HCT116 (cell line): ENCODE data around the gene BRD2. TPM values are rescaled to one million over a fixed set of nuclear protein-coding genes. Genes with fewer than 3 reads are reported as not detected.

Source experiments
- ATAC-seq: fragments of 200-7000 bp; cut with Tn5 transposase; 2 replicates; pipeline ENCODE4 v1.9.1; 2020; ENCODE audit warnings: mild to moderate bottlenecking, moderate library complexity
- BruUV-seq: library from RNA; stranded (reverse); fragments of 400-500 nt; replicated peaks from 2 replicates; lab custom pipeline; 2021; lab: Mats Ljungman, UMichigan
- CTCF ChIA-PET: fragments of 300-600 bp; sonication (Branson Sonifier 250); formaldehyde crosslinking; loops from one replicate; lab custom pipeline; 2021; ENCODE audit warnings: antibody characterized with exemption; lab: Charles Lee
- POLR2A ChIA-PET: fragments of 300-600, 350-600 bp; sonication (Branson Sonifier 250); formaldehyde crosslinking; loops from one replicate; lab custom pipeline; 2021; ENCODE audit warnings: antibody characterized with exemption; lab: Charles Lee
- RAD21 ChIA-PET, 2 experiments: fragments of 300-600 bp; sonication (Branson Sonifier 250); formaldehyde crosslinking; loops; one replicate each; lab custom pipeline; 2023; ENCODE audit warnings: low total read pairs in 2 of 2; ENCODE audit not compliant: uncharacterized antibody in 2 of 2, unreplicated experiment in 2 of 2, low non-redundant PET in 1 of 2; lab: Charles Lee
- DNase-seq: peaks from one replicate; pipeline ENCODE4 v3.0.0-alpha.2; 2010; ENCODE audit warnings: low read depth, low spot score
- H2AFZ ChIP-seq: fragments of 200-600 bp; shearing (Covaris generic), sonication (generic); 2 replicates; pipeline ENCODE4 v1.6.1; 2017; ENCODE audit warnings: low read depth, mixed run types, mixed read lengths, antibody characterized with exemption, low read length; ENCODE audit not compliant: poor library complexity, severe bottlenecking
- H3K27ac ChIP-seq: 2 replicates; pipeline ENCODE4 v1.5.1; 2012; ENCODE audit warnings: low read depth, low read length
- H3K27me3 ChIP-seq: fragments of 200-600 bp; sonication (generic); 2 replicates; pipeline ENCODE4 v1.6.1; 2016; ENCODE audit warnings: mixed run types, low read length, mixed read lengths; ENCODE audit not compliant: insufficient read depth
- H3K36me3 ChIP-seq, 2 experiments: fragments of 200-500 bp in 1 of 2; fragments of 200-600 bp in 1 of 2; sonication (Bioruptor generic) in 1 of 2; sonication (generic) in 1 of 2; 2 replicates each; pipeline versions ENCODE4 v1.5.1 to v1.6.1; 2014 to 2016; ENCODE audit warnings: low read length in 2 of 2, inconsistent platforms in 1 of 2, mixed read lengths in 1 of 2, mixed run types in 1 of 2; ENCODE audit not compliant: insufficient read depth in 2 of 2, control insufficient read depth in 1 of 2
- H3K4me1 ChIP-seq, 2 experiments: fragments of 200-600 bp in 1 of 2; sonication (generic) in 1 of 2; 2 replicates each; pipeline versions ENCODE4 v1.5.1 to v1.6.1; 2012 to 2017; ENCODE audit warnings: low read length in 2 of 2, inconsistent platforms in 1 of 2, mild to moderate bottlenecking in 1 of 2, mixed read lengths in 1 of 2, mixed run types in 1 of 2, moderate library complexity in 1 of 2; ENCODE audit not compliant: insufficient read depth in 2 of 2, control insufficient read depth in 1 of 2
- H3K4me2 ChIP-seq: fragments of 200-600 bp; sonication (generic); 2 replicates; pipeline ENCODE4 v1.6.1; 2017; ENCODE audit warnings: mixed run types, low read length, mixed read lengths
- H3K4me3 ChIP-seq, 2 experiments: fragments of 200-600 bp in 1 of 2; sonication (generic) in 1 of 2; replicated peaks in 1 of 2; 2 replicates each; pipeline ENCODE4 v1.5.1; 2011 to 2016; ENCODE audit warnings: low read length in 2 of 2, control low read depth in 1 of 2, low read depth in 1 of 2, mild to moderate bottlenecking in 1 of 2, mixed read lengths in 1 of 2, mixed run types in 1 of 2
- H3K79me2 ChIP-seq: fragments of 200-600 bp; sonication (generic); 2 replicates; pipeline ENCODE4 v1.6.1; 2017; ENCODE audit warnings: mild to moderate bottlenecking, mixed run types, low read length, moderate library complexity, mixed read lengths; ENCODE audit not compliant: insufficient read depth
- H3K9ac ChIP-seq: fragments of 200-600 bp; sonication (generic); 2 replicates; pipeline ENCODE4 v1.6.1; 2016; ENCODE audit warnings: low read length, mixed read lengths
- H3K9me2 ChIP-seq: fragments of 200-600 bp; sonication (generic), shearing (Covaris generic); 2 replicates; pipeline ENCODE4 v1.6.1; 2017; ENCODE audit warnings: mixed run types, mild to moderate bottlenecking, moderate library complexity; ENCODE audit not compliant: insufficient read depth
- H3K9me3 ChIP-seq, 2 experiments: fragments of 200-500 bp in 1 of 2; fragments of 200-600 bp in 1 of 2; sonication (Bioruptor generic) in 1 of 2; sonication (generic) in 1 of 2; 2 replicates each; pipeline ENCODE4 v1.6.1; 2014 to 2017; ENCODE audit warnings: low read length in 2 of 2, mixed read lengths in 2 of 2, inconsistent platforms in 1 of 2, low read depth in 1 of 2, mild to moderate bottlenecking in 1 of 2, mixed run types in 1 of 2, moderate library complexity in 1 of 2; ENCODE audit not compliant: control insufficient read depth in 1 of 2, insufficient read depth in 1 of 2
- H4K20me1 ChIP-seq: fragments of 200-600 bp; sonication (generic), shearing (Covaris generic); 2 replicates; pipeline ENCODE4 v1.6.1; 2017; ENCODE audit warnings: mixed run types, mild to moderate bottlenecking, moderate library complexity; ENCODE audit not compliant: insufficient read depth
- POLR2A ChIP-seq: IDR thresholded peaks from 2 replicates; pipeline ENCODE4 v1.7.0; 2011; ENCODE audit warnings: borderline replicate concordance; ENCODE audit not compliant: insufficient read depth, insufficient read length; ENCODE audit errors: extremely low read depth
- REST ChIP-seq: IDR thresholded peaks from 2 replicates; pipeline ENCODE4 v1.6.1; 2012; ENCODE audit warnings: low read depth
- SIN3A ChIP-seq: IDR thresholded peaks from 2 replicates; pipeline ENCODE4 v1.6.1; 2012; ENCODE audit warnings: low read depth
- SRF ChIP-seq: IDR thresholded peaks from 2 replicates; pipeline ENCODE4 v1.6.1; 2012; ENCODE audit warnings: low read depth
- ZBTB33 ChIP-seq: IDR thresholded peaks from 2 replicates; pipeline ENCODE4 v1.6.1; 2011; ENCODE audit warnings: mild to moderate bottlenecking, low read length, moderate library complexity; ENCODE audit not compliant: insufficient replicate concordance; ENCODE audit errors: extremely low read depth
- intact Hi-C: fragments of 100-400 bp; cut with micrococcal nuclease; formaldehyde crosslinking; loops from 2 replicates; pipeline ENCODE4 v1.10.0; 2022
- total RNA-seq: library from RNA; stranded (reverse); gene quantifications from one replicate; pipeline ENCODE4 v1.2.1, GENCODE V29; 2021; ENCODE audit not compliant: unreplicated experiment

BRD2 gene
- total RNA-seq, 1 experiment from 2014 or later = 260 TPM

- no peaks in the 10 kb centered on the region for H3K9me3 ChIP-seq
- RAD21 ChIA-PET = interaction anchor here in 1 of 2 experiments (0.6 kb wide), 1 partner anchor 108 kb away, joined by 3 read pairs; no protein-coding TSS in a partner anchor
- ATAC-seq (peak; percentile 29), DNase-seq (peak; percentile 57)
- POLR2A ChIA-PET = interaction anchor here (0.6 to 8.1 kb wide), 8 partner anchors 13 to 1740 kb away, joined by 3 to 227 read pairs (median 4); partner anchors contain the start of genes HLA-DMA, HLA-DMB, RPS18 and VPS52
- peak overlapping the region; percentile 84 for H3K4me2 ChIP-seq
- CTCF ChIA-PET = interaction anchor here (1.4 to 7.8 kb wide), 4 partner anchors 12 to 101 kb away, joined by 5 to 73 read pairs (median 11); partner anchors contain the start of gene HLA-DMA
- peaks cover 16% of the 10 kb centered on the region; the same call in 1 of the 2 replicates for H4K20me1 ChIP-seq
- BruUV-seq = no TSS peak
- peak overlapping the region; percentile 92 for H3K9ac ChIP-seq
- H3K27me3 ChIP-seq = no peaks in the 10 kb centered on the region
- peaks cover 9 to 18% of the 10 kb centered on the region in 2 experiments for H3K36me3 ChIP-seq
- H3K79me2 ChIP-seq = peaks cover 64% of the 10 kb centered on the region
- H3K9me2 ChIP-seq = no peaks in the 10 kb centered on the region
- TF ChIP-seq ZBTB33 (no peak), SIN3A (no peak), SRF (no peak), REST (no peak), POLR2A (peak; percentile 3)
- H3K27ac ChIP-seq = peak overlapping the region; percentile 97
- peak overlapping the region; percentile 82 to 92 for H3K4me3 ChIP-seq
- no peak overlapping the region for H2AFZ ChIP-seq
- intact Hi-C loops = loop anchor here (5.0 kb wide), 1 partner anchor 82 kb away; no protein-coding TSS in a partner anchor
- H3K4me1 ChIP-seq = peaks cover 10 to 54% of the 10 kb centered on the region in 2 experiments
These were observed 682 bp downstream of the BRD2 start for GRCh38 chr6:32968867-32969684.
